ENCODE data around the gene CACNA1I.

The CACNA1I gene

DNA sequence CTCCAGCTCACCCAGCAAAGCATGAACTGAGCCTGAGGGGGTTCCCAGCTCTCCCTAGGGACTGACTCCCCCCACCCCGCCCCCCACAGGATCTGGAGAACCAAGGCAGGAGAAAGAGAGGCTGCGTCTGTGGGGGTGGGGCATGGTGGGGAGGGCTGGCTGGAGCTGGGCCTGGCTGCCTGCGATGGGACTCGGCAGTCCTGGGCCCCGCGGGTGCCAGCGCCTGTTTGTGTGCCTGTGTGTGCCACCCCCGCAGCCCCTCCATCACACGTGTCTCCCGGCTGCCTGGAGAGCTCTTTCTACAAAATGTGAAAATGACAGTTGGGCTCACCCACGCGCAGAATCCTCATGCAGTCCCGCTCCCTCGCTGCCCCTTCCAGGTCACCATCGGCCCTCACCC, 46.8 kb downstream of the CACNA1I start:
- TF ChIP-seq, protein P1, sequence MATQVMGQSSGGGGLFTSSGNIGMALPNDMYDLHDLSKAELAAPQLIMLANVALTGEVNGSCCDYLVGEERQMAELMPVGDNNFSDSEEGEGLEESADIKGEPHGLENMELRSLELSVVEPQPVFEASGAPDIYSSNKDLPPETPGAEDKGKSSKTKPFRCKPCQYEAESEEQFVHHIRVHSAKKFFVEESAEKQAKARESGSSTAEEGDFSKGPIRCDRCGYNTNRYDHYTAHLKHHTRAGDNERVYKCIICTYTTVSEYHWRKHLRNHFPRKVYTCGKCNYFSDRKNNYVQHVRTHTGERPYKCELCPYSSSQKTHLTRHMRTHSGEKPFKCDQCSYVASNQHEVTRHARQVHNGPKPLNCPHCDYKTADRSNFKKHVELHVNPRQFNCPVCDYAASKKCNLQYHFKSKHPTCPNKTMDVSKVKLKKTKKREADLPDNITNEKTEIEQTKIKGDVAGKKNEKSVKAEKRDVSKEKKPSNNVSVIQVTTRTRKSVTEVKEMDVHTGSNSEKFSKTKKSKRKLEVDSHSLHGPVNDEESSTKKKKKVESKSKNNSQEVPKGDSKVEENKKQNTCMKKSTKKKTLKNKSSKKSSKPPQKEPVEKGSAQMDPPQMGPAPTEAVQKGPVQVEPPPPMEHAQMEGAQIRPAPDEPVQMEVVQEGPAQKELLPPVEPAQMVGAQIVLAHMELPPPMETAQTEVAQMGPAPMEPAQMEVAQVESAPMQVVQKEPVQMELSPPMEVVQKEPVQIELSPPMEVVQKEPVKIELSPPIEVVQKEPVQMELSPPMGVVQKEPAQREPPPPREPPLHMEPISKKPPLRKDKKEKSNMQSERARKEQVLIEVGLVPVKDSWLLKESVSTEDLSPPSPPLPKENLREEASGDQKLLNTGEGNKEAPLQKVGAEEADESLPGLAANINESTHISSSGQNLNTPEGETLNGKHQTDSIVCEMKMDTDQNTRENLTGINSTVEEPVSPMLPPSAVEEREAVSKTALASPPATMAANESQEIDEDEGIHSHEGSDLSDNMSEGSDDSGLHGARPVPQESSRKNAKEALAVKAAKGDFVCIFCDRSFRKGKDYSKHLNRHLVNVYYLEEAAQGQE (IDR thresholded peaks at IDR 0.05; ENCODE audit: low read depth): no peak
- no peak for TF ChIP-seq YY1 (IDR thresholded peaks at IDR 0.05; ENCODE audit: low read depth)
- TF ChIP-seq, protein P2, sequence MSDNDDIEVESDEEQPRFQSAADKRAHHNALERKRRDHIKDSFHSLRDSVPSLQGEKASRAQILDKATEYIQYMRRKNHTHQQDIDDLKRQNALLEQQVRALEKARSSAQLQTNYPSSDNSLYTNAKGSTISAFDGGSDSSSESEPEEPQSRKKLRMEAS (IDR thresholded peaks at IDR 0.05): no peak
- TF ChIP-seq TCF12 (IDR thresholded peaks at IDR 0.05; ENCODE audit: low read depth): no peak
- no peak for TF ChIP-seq TAF1 (IDR thresholded peaks at IDR 0.05; ENCODE audit: low read depth)

DNA sequence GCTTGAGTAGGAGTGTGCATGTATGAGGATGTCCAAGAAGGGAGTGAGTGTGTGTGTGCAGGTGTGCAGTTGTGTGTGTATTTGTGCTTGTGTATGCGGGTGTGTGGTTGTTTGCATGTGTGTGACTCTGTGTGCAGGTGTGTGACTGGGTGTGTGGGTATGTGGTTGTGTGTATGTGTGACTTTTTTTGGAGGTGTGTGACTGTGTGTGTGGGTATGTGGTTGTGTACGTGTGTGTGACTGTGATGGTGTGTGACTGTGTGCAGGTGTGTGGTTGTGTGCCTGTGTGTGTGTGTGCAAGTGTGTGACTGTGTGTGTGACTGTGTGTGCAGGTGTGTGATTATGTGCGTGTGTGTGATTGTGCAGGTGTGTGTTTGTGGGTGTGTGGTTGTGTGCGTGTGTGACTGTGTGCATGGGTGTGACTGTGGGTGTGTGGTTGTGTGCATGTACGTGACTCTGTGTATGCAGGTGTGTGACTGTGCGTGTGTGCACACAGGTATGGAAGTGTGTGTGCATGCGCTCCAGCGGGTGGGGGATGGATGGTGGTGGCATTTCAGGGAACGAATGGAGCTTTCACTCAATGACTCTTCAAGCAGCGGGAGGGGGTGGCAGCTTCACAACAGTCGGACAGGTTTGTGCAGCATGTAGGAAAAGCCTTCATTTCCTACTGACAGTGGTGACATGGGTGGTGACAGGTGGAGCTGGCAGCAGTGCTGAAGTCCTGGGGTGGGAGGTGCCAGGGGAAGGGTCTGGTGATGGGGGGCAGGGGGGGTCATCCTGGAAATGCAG, 47.6 kb downstream of the CACNA1I start:
- no peak for TF ChIP-seq TCF12 (IDR thresholded peaks at IDR 0.05; ENCODE audit: low read depth)
- TF ChIP-seq, protein P2 (IDR thresholded peaks at IDR 0.05): no peak
- no peak for TF ChIP-seq EP300 (IDR thresholded peaks at IDR 0.05; ENCODE audit: borderline replicate concordance)
- no peak for TF ChIP-seq CREB1 (IDR thresholded peaks at IDR 0.05; ENCODE audit: low read depth)
- TF ChIP-seq NFIC (IDR thresholded peaks at IDR 0.05): no peak
- no peak for TF ChIP-seq TAF1 (IDR thresholded peaks at IDR 0.05; ENCODE audit: low read depth)
- TF ChIP-seq YY1 (IDR thresholded peaks at IDR 0.05; ENCODE audit: low read depth): no peak
- TF ChIP-seq, protein P1 (IDR thresholded peaks at IDR 0.05; ENCODE audit: low read depth): no peak
- TF ChIP-seq TEAD4 (IDR thresholded peaks at IDR 0.05): no peak
- TF ChIP-seq, protein P3, sequence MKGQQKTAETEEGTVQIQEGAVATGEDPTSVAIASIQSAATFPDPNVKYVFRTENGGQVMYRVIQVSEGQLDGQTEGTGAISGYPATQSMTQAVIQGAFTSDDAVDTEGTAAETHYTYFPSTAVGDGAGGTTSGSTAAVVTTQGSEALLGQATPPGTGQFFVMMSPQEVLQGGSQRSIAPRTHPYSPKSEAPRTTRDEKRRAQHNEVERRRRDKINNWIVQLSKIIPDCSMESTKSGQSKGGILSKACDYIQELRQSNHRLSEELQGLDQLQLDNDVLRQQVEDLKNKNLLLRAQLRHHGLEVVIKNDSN (IDR thresholded peaks at IDR 0.05): no peak
- no peak for TF ChIP-seq FOXM1 (IDR thresholded peaks at IDR 0.05; ENCODE audit: borderline replicate concordance, low read depth)
- TF ChIP-seq RAD21 (IDR thresholded peaks at IDR 0.05; ENCODE audit: low read depth): no peak
- no peak for TF ChIP-seq ZBTB7A (IDR thresholded peaks at IDR 0.05; ENCODE audit: low read depth)
- no peak for TF ChIP-seq EGR1 (IDR thresholded peaks at IDR 0.05)
- TF ChIP-seq CEBPB (IDR thresholded peaks at IDR 0.05): no peak

DNA sequence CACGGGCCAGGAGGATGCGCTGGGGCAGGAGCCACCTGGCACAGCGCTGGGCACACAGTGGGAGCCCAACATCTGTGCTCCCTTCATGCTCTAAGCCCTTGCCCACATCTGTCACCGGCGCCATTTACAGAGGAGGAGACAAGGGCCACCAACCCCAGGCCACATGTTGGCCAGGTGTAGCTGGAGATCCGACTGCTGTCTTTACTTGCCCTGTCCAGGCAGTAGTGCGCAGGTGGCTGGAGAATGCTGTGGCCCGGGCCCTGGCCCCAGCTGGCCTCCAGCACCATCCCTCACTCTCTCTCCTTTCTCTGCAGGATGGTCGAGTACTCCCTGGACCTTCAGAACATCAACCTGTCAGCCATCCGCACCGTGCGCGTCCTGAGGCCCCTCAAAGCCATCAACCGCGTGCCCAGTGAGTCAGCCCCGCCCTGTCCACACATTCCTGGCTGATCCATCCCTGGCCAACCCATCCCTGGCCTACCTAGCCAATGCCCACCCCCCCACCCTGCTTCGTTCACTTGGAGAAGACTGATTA, 48.5 kb downstream of the CACNA1I start:
- TF ChIP-seq ZBTB7A (IDR thresholded peaks at IDR 0.05; ENCODE audit: low read depth) (no peak), EP300 (IDR thresholded peaks at IDR 0.05; ENCODE audit: borderline replicate concordance) (no peak), RAD21 (IDR thresholded peaks at IDR 0.05; ENCODE audit: low read depth) (no peak), TCF12 (IDR thresholded peaks at IDR 0.05; ENCODE audit: low read depth) (no peak), FOXM1 (IDR thresholded peaks at IDR 0.05; ENCODE audit: borderline replicate concordance, low read depth) (no peak), EGR1 (IDR thresholded peaks at IDR 0.05) (no peak)
- TF ChIP-seq, protein P2 (IDR thresholded peaks at IDR 0.05): no peak
- TF ChIP-seq, protein P1 (IDR thresholded peaks at IDR 0.05; ENCODE audit: low read depth): no peak

DNA sequence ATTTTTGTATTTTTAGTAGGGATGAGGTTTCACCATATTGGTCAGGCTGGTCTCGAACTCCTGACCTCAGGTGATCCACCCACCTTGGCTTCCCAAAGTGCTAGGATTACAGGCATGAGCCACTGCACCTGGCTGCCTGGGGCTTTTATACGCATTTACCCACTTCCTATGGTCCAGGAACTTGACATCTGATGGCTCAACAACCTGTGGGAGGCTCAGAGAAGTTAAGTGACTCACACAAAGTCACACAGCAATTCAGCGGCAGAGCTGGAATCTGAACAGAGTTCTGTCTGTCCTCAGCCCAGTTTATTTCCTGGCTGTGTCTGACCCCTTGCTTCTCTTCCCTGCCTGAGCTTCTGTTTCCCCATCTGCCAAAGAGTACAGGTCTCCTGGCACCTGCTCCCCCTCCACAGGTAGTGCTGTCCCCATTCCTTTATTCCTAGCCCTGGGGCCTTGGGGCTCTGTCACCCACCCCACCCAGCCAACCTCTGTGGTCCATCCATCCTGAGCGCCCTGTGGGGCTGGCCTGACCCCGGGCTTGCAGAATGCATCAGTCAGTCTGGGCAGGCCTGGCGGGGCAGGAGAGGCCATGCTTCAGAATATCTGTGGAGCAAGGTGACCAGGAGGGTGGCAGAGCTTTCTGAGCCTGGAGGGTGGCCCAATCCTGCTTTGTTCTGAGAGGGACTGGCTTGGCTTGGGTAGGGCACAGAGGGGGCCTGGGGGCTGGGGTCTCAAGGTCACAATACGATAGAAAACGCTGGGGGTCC, 50.6 kb downstream of the CACNA1I start:
- TF ChIP-seq, protein P2 (IDR thresholded peaks at IDR 0.05): no peak
- no peak for TF ChIP-seq FOXM1 (IDR thresholded peaks at IDR 0.05; ENCODE audit: borderline replicate concordance, low read depth)
- TF ChIP-seq CREB1 (IDR thresholded peaks at IDR 0.05; ENCODE audit: low read depth): no peak

Data from Ishikawa (cell line).